ENCODE data around the gene ADAM10. TPM values are rescaled to one million over a fixed set of nuclear protein-coding genes. Genes with fewer than 3 reads are reported as not detected.

Gene ADAM10
- total RNA-seq, 1 donor from 2014 or later = 243 TPM

GRCh38 chr15:58551764-58552504 is 197.6 kb downstream of the ADAM10 start:
- peak overlapping the region; percentile 83 for H3K4me2 ChIP-seq (ENCODE audit: low read length)
- H3K27ac ChIP-seq (ENCODE audit: low read depth, low read length) = peak overlapping the region; percentile 75
- H3K27ac Mint-ChIP-seq (ENCODE audit: unreplicated experiment) = peak overlapping the region; percentile 59
- no peaks in the 10 kb centered on the region for H3K9me3 Mint-ChIP-seq (ENCODE audit: unreplicated experiment)
- H3K9ac ChIP-seq (ENCODE audit: low read length) = peak overlapping the region; percentile 74
- no peaks in the 10 kb centered on the region for H3K36me3 Mint-ChIP-seq (ENCODE audit: low read depth, unreplicated experiment)
- H3K27me3 Mint-ChIP-seq (ENCODE audit: low read depth, unreplicated experiment) = peaks cover 16% of the 10 kb centered on the region
- no peak for TF ChIP-seq EZH2 (IDR thresholded peaks at IDR 0.05; ENCODE audit: insufficient read depth, low read length)
- TF ChIP-seq, protein P1, sequence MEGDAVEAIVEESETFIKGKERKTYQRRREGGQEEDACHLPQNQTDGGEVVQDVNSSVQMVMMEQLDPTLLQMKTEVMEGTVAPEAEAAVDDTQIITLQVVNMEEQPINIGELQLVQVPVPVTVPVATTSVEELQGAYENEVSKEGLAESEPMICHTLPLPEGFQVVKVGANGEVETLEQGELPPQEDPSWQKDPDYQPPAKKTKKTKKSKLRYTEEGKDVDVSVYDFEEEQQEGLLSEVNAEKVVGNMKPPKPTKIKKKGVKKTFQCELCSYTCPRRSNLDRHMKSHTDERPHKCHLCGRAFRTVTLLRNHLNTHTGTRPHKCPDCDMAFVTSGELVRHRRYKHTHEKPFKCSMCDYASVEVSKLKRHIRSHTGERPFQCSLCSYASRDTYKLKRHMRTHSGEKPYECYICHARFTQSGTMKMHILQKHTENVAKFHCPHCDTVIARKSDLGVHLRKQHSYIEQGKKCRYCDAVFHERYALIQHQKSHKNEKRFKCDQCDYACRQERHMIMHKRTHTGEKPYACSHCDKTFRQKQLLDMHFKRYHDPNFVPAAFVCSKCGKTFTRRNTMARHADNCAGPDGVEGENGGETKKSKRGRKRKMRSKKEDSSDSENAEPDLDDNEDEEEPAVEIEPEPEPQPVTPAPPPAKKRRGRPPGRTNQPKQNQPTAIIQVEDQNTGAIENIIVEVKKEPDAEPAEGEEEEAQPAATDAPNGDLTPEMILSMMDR (IDR thresholded peaks at IDR 0.05; ENCODE audit: insufficient read depth, low read depth, low read length) = no peak
- FAIRE-seq (peak; percentile 54), DNase-seq (ENCODE audit: low read depth) (peak; percentile 98)
- H3K4me1 Mint-ChIP-seq (ENCODE audit: low read depth, unreplicated experiment) = peaks cover 44% of the 10 kb centered on the region
- no peaks in the 10 kb centered on the region for H3K9me3 ChIP-seq (ENCODE audit: insufficient read depth, low read depth, low read length)
- H3K36me3 ChIP-seq (ENCODE audit: insufficient read depth, low read length) = no peaks in the 10 kb centered on the region
- H2AFZ ChIP-seq (ENCODE audit: low read depth, low read length) = peak overlapping the region; percentile 75
- H3K4me3 Mint-ChIP-seq (ENCODE audit: unreplicated experiment) = peak overlapping the region; percentile 28
- H3K27me3 ChIP-seq (ENCODE audit: insufficient read depth, low read length) = peaks cover 10% of the 10 kb centered on the region
- peak overlapping the region; percentile 40 for H3K4me3 ChIP-seq (ENCODE audit: insufficient read depth, low read depth, low read length)
- no peaks in the 10 kb centered on the region for H3K79me2 ChIP-seq (ENCODE audit: insufficient read depth, low read length)
- H3K4me1 ChIP-seq (ENCODE audit: insufficient read depth, low read length) = peaks cover 32% of the 10 kb centered on the region
- H4K20me1 ChIP-seq (ENCODE audit: insufficient read depth, low read length) = no peaks in the 10 kb centered on the region

- Histone ChIP-seq H3K36me3 (ENCODE audit: insufficient read depth, low read length) (no peaks in the 10 kb centered on the region), H3K4me2 (ENCODE audit: low read length) (peak overlapping the region; percentile 83), H3K4me1 (ENCODE audit: insufficient read depth, low read length) (peaks cover 38% of the 10 kb centered on the region), H3K27me3 (ENCODE audit: insufficient read depth, low read length) (peaks cover 10% of the 10 kb centered on the region), H3K4me3 (ENCODE audit: insufficient read depth, low read depth, low read length) (peak overlapping the region; percentile 40), H3K27ac (ENCODE audit: low read depth, low read length) (peak overlapping the region; percentile 75), H3K9me3 (ENCODE audit: insufficient read depth, low read depth, low read length) (no peaks in the 10 kb centered on the region), H2AFZ (ENCODE audit: low read depth, low read length) (no peak overlapping the region), H3K9ac (ENCODE audit: low read length) (peak overlapping the region; percentile 74), H3K79me2 (ENCODE audit: insufficient read depth, low read length) (no peaks in the 10 kb centered on the region), H4K20me1 (ENCODE audit: insufficient read depth, low read length) (no peaks in the 10 kb centered on the region)
- TF ChIP-seq EZH2 (IDR thresholded peaks at IDR 0.05; ENCODE audit: insufficient read depth, low read length) = no peak
- TF ChIP-seq, protein P1 (IDR thresholded peaks at IDR 0.05; ENCODE audit: insufficient read depth, low read depth, low read length) = no peak
- H3K27ac Mint-ChIP-seq (ENCODE audit: unreplicated experiment) = peak overlapping the region; percentile 59
- H3K36me3 Mint-ChIP-seq (ENCODE audit: low read depth, unreplicated experiment) = peaks cover 2% of the 10 kb centered on the region
- DNase-seq (ENCODE audit: low read depth) (no peak), FAIRE-seq (no peak)
- no peaks in the 10 kb centered on the region for H3K9me3 Mint-ChIP-seq (ENCODE audit: unreplicated experiment)
- H3K4me1 Mint-ChIP-seq (ENCODE audit: low read depth, unreplicated experiment) = peaks cover 50% of the 10 kb centered on the region
- peaks cover 16% of the 10 kb centered on the region for H3K27me3 Mint-ChIP-seq (ENCODE audit: low read depth, unreplicated experiment)
- no peak overlapping the region for H3K4me3 Mint-ChIP-seq (ENCODE audit: unreplicated experiment)
These were observed 198.3 kb downstream of the ADAM10 start for GRCh38 chr15:58551084-58551763.

DNA sequence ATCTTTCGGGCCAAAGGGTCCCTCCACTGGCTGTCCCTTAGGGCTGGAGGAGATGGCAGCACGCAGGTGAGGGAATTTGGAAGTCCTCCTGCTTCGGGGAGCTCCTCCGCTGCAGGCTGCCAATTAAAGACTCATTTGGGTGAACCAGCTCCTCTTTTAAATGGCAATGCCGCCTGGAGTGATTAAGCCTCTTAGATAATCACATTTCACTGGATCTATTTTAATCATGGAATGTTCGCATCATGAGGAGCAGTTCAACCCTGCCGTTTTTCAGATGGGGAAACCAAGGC is 199.8 kb downstream of the ADAM10 start:
- no peak overlapping the region for H2AFZ ChIP-seq (ENCODE audit: low read depth, low read length)
- no peaks in the 10 kb centered on the region for H4K20me1 ChIP-seq (ENCODE audit: insufficient read depth, low read length)
- Mint-ChIP-seq H3K4me1 (ENCODE audit: low read depth, unreplicated experiment) (peaks cover 59% of the 10 kb centered on the region), H3K4me3 (ENCODE audit: unreplicated experiment) (no peak overlapping the region), H3K27ac (ENCODE audit: unreplicated experiment) (peak overlapping the region; percentile 7), H3K27me3 (ENCODE audit: low read depth, unreplicated experiment) (peaks cover 2% of the 10 kb centered on the region), H3K9me3 (ENCODE audit: unreplicated experiment) (no peaks in the 10 kb centered on the region), H3K36me3 (ENCODE audit: low read depth, unreplicated experiment) (peaks cover 2% of the 10 kb centered on the region)
- H3K4me3 ChIP-seq (ENCODE audit: insufficient read depth, low read depth, low read length) = no peak overlapping the region
- DNase-seq (ENCODE audit: low read depth) = no peak
- H3K36me3 ChIP-seq (ENCODE audit: insufficient read depth, low read length) = no peaks in the 10 kb centered on the region
- no peak overlapping the region for H3K27ac ChIP-seq (ENCODE audit: low read depth, low read length)
- FAIRE-seq = no peak
- H3K4me1 ChIP-seq (ENCODE audit: insufficient read depth, low read length) = peaks cover 50% of the 10 kb centered on the region
- H3K9ac ChIP-seq (ENCODE audit: low read length) = no peak overlapping the region
- peaks cover 1% of the 10 kb centered on the region for H3K27me3 ChIP-seq (ENCODE audit: insufficient read depth, low read length)
- TF ChIP-seq, protein P1 (IDR thresholded peaks at IDR 0.05; ENCODE audit: insufficient read depth, low read depth, low read length) = no peak
- no peak for TF ChIP-seq EZH2 (IDR thresholded peaks at IDR 0.05; ENCODE audit: insufficient read depth, low read length)
- no peaks in the 10 kb centered on the region for H3K9me3 ChIP-seq (ENCODE audit: insufficient read depth, low read depth, low read length)
- no peaks in the 10 kb centered on the region for H3K79me2 ChIP-seq (ENCODE audit: insufficient read depth, low read length)
- no peak overlapping the region for H3K4me2 ChIP-seq (ENCODE audit: low read length)
